Fibroblast of lung (primary cell): ENCODE measurements around the gene CMBL.

Source experiments
- EZH2 ChIP-seq: IDR thresholded peaks from 2 replicates; pipeline ENCODE4 v1.5.1; 2012; ENCODE audit warnings: low read length, control low read depth, mild to moderate bottlenecking; ENCODE audit errors: missing control alignments
- TF ChIP-seq, protein P1 (sequence below), 2 donors: IDR thresholded peaks in 1 of 2; conservative IDR thresholded peaks in 1 of 2; 1 replicate in 1 of 2; 2 replicates in 1 of 2; pipeline ENCODE4 v1.5.1; 2011 to 2012; ENCODE audit warnings: low read length in 2 of 2, control low read depth in 1 of 2, inconsistent platforms in 1 of 2, low read depth in 1 of 2, mild to moderate bottlenecking in 1 of 2

DNA sequence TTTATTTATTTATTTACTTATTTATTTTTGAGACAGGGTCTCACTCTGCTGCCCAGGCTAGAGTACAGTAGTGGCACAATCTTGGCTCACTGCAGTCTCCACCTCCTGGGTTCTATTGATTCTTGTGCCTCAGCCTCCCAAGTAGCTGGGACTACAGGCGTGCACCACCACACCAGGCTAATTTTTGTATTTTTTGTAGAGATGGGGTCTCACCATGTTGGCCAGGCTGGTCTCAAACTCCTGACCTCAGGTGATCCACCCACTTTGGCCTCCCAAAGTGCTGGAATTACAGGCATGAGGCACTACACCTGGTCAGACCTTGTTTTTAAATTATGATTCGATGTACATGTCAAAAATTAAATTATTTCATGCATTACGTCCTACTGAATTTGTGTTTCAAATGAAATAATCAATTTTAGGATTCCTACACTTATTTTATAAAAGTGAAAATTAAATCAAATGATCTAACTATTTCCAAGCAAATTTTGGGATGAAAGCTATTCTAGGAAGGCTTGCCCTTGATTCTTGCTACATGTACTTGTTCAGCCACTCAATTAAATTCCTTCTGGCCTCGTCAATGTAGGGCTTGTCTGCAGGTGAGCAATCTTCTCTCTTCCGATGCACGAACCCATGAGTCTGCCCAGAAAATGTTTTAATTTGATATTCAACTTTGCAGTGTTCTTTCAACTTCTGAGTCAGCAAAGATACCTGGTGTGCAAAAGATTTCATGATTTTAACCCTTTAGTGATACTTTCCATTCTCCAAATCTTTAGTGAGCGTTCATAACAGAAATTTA, 27.6 kb downstream of the CMBL start:
- TF ChIP-seq, protein P1, sequence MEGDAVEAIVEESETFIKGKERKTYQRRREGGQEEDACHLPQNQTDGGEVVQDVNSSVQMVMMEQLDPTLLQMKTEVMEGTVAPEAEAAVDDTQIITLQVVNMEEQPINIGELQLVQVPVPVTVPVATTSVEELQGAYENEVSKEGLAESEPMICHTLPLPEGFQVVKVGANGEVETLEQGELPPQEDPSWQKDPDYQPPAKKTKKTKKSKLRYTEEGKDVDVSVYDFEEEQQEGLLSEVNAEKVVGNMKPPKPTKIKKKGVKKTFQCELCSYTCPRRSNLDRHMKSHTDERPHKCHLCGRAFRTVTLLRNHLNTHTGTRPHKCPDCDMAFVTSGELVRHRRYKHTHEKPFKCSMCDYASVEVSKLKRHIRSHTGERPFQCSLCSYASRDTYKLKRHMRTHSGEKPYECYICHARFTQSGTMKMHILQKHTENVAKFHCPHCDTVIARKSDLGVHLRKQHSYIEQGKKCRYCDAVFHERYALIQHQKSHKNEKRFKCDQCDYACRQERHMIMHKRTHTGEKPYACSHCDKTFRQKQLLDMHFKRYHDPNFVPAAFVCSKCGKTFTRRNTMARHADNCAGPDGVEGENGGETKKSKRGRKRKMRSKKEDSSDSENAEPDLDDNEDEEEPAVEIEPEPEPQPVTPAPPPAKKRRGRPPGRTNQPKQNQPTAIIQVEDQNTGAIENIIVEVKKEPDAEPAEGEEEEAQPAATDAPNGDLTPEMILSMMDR (conservative IDR thresholded peaks at IDR 0.05 in 1 of 2, IDR thresholded peaks at IDR 0.05 in 1 of 2; ENCODE audit: low read depth in 1 of 2, low read length in 2 of 2), result no peak
- TF ChIP-seq EZH2, result no peak
